PC-9 (cell line): ENCODE results near the gene KATNBL1.

ENCODE experiments used
- EZH2 ChIP-seq: fragments of 200-600 bp; sonication (generic); IDR thresholded peaks from 2 replicates; pipeline ENCODE4 v1.8.0; 2017; ENCODE audit warnings: antibody characterized with exemption, low read depth
- TF ChIP-seq, protein P1 (sequence below): fragments of 200-600 bp; sonication (generic); conservative IDR thresholded peaks from 2 replicates; pipeline ENCODE4 v1.6.1; 2017; ENCODE audit warnings: mixed run types, antibody characterized with exemption, mild to moderate bottlenecking, moderate library complexity

DNA sequence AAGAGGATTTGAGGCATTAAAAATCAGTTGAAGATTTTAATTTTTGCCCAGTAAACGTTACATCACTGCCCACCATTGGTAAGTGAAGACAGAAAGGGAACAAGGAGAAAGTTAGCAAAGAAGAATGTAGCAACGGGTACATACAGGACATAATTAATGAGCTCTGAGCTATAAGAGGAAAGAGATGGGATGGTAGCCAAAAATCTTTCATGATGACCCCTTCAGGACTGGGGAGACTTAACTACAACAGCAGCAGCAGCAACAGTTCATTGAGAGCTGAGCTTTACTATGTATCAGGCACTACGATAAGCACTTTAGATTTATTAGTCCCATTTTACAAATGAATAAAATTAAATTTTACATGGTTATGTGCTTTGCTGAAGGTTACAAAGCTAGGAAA is 33.3 kb upstream of the KATNBL1 start:
- TF ChIP-seq, protein P1, sequence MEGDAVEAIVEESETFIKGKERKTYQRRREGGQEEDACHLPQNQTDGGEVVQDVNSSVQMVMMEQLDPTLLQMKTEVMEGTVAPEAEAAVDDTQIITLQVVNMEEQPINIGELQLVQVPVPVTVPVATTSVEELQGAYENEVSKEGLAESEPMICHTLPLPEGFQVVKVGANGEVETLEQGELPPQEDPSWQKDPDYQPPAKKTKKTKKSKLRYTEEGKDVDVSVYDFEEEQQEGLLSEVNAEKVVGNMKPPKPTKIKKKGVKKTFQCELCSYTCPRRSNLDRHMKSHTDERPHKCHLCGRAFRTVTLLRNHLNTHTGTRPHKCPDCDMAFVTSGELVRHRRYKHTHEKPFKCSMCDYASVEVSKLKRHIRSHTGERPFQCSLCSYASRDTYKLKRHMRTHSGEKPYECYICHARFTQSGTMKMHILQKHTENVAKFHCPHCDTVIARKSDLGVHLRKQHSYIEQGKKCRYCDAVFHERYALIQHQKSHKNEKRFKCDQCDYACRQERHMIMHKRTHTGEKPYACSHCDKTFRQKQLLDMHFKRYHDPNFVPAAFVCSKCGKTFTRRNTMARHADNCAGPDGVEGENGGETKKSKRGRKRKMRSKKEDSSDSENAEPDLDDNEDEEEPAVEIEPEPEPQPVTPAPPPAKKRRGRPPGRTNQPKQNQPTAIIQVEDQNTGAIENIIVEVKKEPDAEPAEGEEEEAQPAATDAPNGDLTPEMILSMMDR, result no peak
- no peak for TF ChIP-seq EZH2
